ENCODE data around the gene PPP1R15B.

Gene PPP1R15B

GRCh38 chr1:204455063-204455830 is 43.6 kb upstream of the PPP1R15B start:
- H3K4me3 ChIP-seq (ENCODE audit: control insufficient read depth, low read depth, low read length): no peak overlapping the region
- TF ChIP-seq CTCF (IDR thresholded peaks at IDR 0.05; ENCODE audit: control insufficient read depth, insufficient read depth, low read depth, low read length, missing control alignments): no peak
- DNase-seq (ENCODE audit: low read depth): no peak

- TF ChIP-seq CTCF (IDR thresholded peaks at IDR 0.05; ENCODE audit: control insufficient read depth, insufficient read depth, low read depth, low read length, missing control alignments): no peak
- DNase-seq (ENCODE audit: low read depth): no peak
- H3K4me3 ChIP-seq (ENCODE audit: control insufficient read depth, low read depth, low read length): no peak overlapping the region
Measured at GRCh38 chr1:204454476-204454875, 42.9 kb upstream of the PPP1R15B start.

GRCh38 chr1:204453141-204453772 is 41.6 kb upstream of the PPP1R15B start:
- no peak for DNase-seq (ENCODE audit: low read depth)
- H3K4me3 ChIP-seq (ENCODE audit: control insufficient read depth, low read depth, low read length): no peak overlapping the region
- no peak for TF ChIP-seq CTCF (IDR thresholded peaks at IDR 0.05; ENCODE audit: control insufficient read depth, insufficient read depth, low read depth, low read length, missing control alignments)

- DNase-seq (ENCODE audit: low read depth): no peak
- H3K4me3 ChIP-seq (ENCODE audit: control insufficient read depth, low read depth, low read length): no peak overlapping the region
- no peak for TF ChIP-seq CTCF (IDR thresholded peaks at IDR 0.05; ENCODE audit: control insufficient read depth, insufficient read depth, low read depth, low read length, missing control alignments)
Measured at GRCh38 chr1:204451352-204452124, 39.9 kb upstream of the PPP1R15B start.

- TF ChIP-seq CTCF (IDR thresholded peaks at IDR 0.05; ENCODE audit: control insufficient read depth, insufficient read depth, low read depth, low read length, missing control alignments): no peak
- no peak overlapping the region for H3K4me3 ChIP-seq (ENCODE audit: control insufficient read depth, low read depth, low read length)
- no peak for DNase-seq (ENCODE audit: low read depth)
Measured at GRCh38 chr1:204450461-204451257, 39.0 kb upstream of the PPP1R15B start.

- no peak for DNase-seq (ENCODE audit: low read depth)
- TF ChIP-seq CTCF (IDR thresholded peaks at IDR 0.05; ENCODE audit: control insufficient read depth, insufficient read depth, low read depth, low read length, missing control alignments): no peak
- no peak overlapping the region for H3K4me3 ChIP-seq (ENCODE audit: control insufficient read depth, low read depth, low read length)
Measured at GRCh38 chr1:204449678-204450280, 38.2 kb upstream of the PPP1R15B start.

Measured in AG09309 (cell line).